Smooth muscle cell (in vitro differentiated cells): ENCODE results near the gene MLST8. TPM values are rescaled to one million over a fixed set of nuclear protein-coding genes. Genes with fewer than 3 reads are reported as not detected.
"Not testable (repeated sequence)": the region's sequence is repeated elsewhere in the genome, so short reads cannot be mapped to it uniquely, and the experiment has no call there.

Experiments
- DNase-seq: peaks from one replicate; lab custom pipeline; 2025; ENCODE audit not compliant: unreplicated experiment; lab: John Stamatoyannopoulos, UW
- H2AFZ ChIP-seq: fragments of 200-600 bp; sonication (generic); 2 replicates; pipeline ENCODE4 v1.6.0; 2016; ENCODE audit warnings: antibody characterized with exemption, low read depth, mild to moderate bottlenecking
- H3F3A ChIP-seq: fragments of 200-600 bp; sonication (generic); 2 replicates; pipeline ENCODE4 v1.6.0; 2017; ENCODE audit warnings: antibody characterized with exemption, low read depth
- H3K27ac ChIP-seq: fragments of 200-600 bp; sonication (generic); 2 replicates; pipeline ENCODE4 v1.5.1; 2016; ENCODE audit warnings: low read depth, mild to moderate bottlenecking
- H3K27me3 ChIP-seq: fragments of 200-600 bp; sonication (generic); 2 replicates; pipeline ENCODE4 v1.6.1; 2016; ENCODE audit warnings: low read depth, mild to moderate bottlenecking
- H3K36me3 ChIP-seq: fragments of 200-600 bp; sonication (generic); 2 replicates; pipeline ENCODE4 v1.5.1; 2016; ENCODE audit warnings: low read depth
- H3K4me1 ChIP-seq: fragments of 200-600 bp; sonication (generic); 2 replicates; pipeline ENCODE4 v1.5.1; 2016; ENCODE audit warnings: low read depth
- H3K4me2 ChIP-seq: fragments of 200-600 bp; sonication (generic); 2 replicates; pipeline ENCODE4 v1.6.0; 2016; ENCODE audit warnings: mild to moderate bottlenecking
- H3K4me3 ChIP-seq: fragments of 200-600 bp; sonication (generic); 2 replicates; pipeline ENCODE4 v1.5.1; 2016; ENCODE audit warnings: mild to moderate bottlenecking
- H3K79me2 ChIP-seq: fragments of 200-600 bp; sonication (generic); 2 replicates; pipeline ENCODE4 v1.6.0; 2016; ENCODE audit warnings: low read depth, mild to moderate bottlenecking
- H3K9ac ChIP-seq: fragments of 200-600 bp; sonication (generic); 2 replicates; pipeline ENCODE4 v1.6.0; 2016; ENCODE audit warnings: low read depth
- H3K9me3 ChIP-seq: fragments of 200-600 bp; sonication (generic); replicated peaks from 2 replicates; pipeline ENCODE4 v1.5.1; 2016; ENCODE audit warnings: low read depth
- H4K20me1 ChIP-seq: fragments of 200-600 bp; sonication (generic); 2 replicates; pipeline ENCODE4 v1.6.0; 2016; ENCODE audit warnings: low read depth
- whole genome bisulfite sequencing: methylation state at CpG from one replicate; pipeline ENCODE4 v1.1.7; 2016; ENCODE audit warnings: low lambda C conversion rate; 5-methylcytosine and 5-hydroxymethylcytosine counted together
- polyA plus RNA-seq: library from polyadenylated mRNA; unstranded; fragments of >200 nt; fragmentation: Nextera tagmentation; extraction: Ambion mirVana; gene quantifications from 2 replicates; pipeline ENCODE4 v1.2.1, GENCODE V29; 2016
- total RNA-seq: library from RNA; depleted of rRNA; stranded (reverse); fragments of >200 nt; gene quantifications from 2 replicates; pipeline ENCODE4 v1.2.3, GENCODE V29; 2014
- TF ChIP-seq, protein P1 (sequence below): fragments of 200-600 bp; sonication (generic); IDR thresholded peaks from 2 replicates; pipeline ENCODE4 v1.5.1; 2017; ENCODE audit warnings: borderline replicate concordance, mild to moderate bottlenecking, antibody characterized with exemption; ENCODE audit not compliant: insufficient read depth, poor library complexity, severe bottlenecking

MLST8 gene
- total and polyA plus RNA-seq, 2 experiments from 2014 or later: 37.2 to 67.0 TPM

DNA sequence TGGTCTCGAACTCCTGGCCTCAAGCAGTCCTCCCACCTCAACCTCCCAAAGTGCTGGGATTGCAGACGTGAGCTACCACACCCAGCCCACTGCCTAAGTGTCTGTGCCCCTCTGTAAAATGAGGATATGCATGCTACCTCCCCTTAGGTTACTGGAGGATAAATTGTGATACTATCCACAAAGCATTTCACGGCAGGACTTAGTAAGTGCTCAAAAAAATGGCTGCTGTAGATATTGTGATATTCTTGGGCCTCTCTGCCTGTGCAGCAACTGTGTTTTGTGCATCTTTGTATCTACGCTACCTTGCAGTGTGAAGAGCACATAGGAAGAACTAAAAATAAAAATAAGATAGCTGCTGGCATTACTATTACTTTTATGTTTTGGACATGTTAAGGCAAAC lies 7.0 kb upstream of the MLST8 start:
- no peaks in the 10 kb centered on the region for H3K36me3 ChIP-seq
- H3K4me2 ChIP-seq: no peak overlapping the region
- no peak overlapping the region for H2AFZ ChIP-seq
- no peak overlapping the region for H3K27ac ChIP-seq
- H3K9me3 ChIP-seq: no peaks in the 10 kb centered on the region
- H3K9ac ChIP-seq: no peak overlapping the region
- 75% methylated on average over 4 of the region's 4 CpGs for WGBS
- no peak overlapping the region for H3K4me3 ChIP-seq
- H3K79me2 ChIP-seq: no peaks in the 10 kb centered on the region
- no peaks in the 10 kb centered on the region for H4K20me1 ChIP-seq
- TF ChIP-seq, protein P1, sequence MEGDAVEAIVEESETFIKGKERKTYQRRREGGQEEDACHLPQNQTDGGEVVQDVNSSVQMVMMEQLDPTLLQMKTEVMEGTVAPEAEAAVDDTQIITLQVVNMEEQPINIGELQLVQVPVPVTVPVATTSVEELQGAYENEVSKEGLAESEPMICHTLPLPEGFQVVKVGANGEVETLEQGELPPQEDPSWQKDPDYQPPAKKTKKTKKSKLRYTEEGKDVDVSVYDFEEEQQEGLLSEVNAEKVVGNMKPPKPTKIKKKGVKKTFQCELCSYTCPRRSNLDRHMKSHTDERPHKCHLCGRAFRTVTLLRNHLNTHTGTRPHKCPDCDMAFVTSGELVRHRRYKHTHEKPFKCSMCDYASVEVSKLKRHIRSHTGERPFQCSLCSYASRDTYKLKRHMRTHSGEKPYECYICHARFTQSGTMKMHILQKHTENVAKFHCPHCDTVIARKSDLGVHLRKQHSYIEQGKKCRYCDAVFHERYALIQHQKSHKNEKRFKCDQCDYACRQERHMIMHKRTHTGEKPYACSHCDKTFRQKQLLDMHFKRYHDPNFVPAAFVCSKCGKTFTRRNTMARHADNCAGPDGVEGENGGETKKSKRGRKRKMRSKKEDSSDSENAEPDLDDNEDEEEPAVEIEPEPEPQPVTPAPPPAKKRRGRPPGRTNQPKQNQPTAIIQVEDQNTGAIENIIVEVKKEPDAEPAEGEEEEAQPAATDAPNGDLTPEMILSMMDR: no peak
- H3F3A ChIP-seq: no peaks in the 10 kb centered on the region
- H3K4me1 ChIP-seq: no peaks in the 10 kb centered on the region
- peaks cover 43% of the 10 kb centered on the region for H3K27me3 ChIP-seq
- DNase-seq: no peak

DNA sequence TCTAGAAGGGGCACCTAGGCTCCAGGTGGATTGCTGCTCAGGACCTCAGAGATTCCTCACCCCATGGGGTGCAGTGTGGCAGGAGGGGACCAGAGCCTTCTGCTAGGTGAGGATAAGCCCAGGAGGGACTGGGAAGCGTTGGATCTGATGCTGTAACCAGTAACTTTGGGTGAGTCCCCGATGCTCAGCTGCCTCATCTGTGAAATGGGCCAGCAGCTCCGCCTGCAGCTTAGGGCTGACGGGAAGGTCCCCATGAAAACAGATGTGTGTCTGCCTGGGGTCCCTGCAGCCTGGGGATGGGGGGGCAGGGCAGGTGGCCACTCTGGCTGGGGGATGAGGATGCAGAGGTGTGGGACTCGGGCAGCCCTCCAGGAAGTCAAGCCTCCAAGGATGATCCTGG lies 6.2 kb upstream of the MLST8 start:
- Histone ChIP-seq H3K9ac (no peak overlapping the region), H3K4me1 (no peaks in the 10 kb centered on the region), H3F3A (no peaks in the 10 kb centered on the region), H3K4me3 (no peak overlapping the region), H3K4me2 (no peak overlapping the region), H3K27me3 (peaks cover 43% of the 10 kb centered on the region), H4K20me1 (no peaks in the 10 kb centered on the region), H3K36me3 (no peaks in the 10 kb centered on the region), H2AFZ (no peak overlapping the region), H3K9me3 (no peaks in the 10 kb centered on the region), H3K79me2 (no peaks in the 10 kb centered on the region), H3K27ac (no peak overlapping the region)
- TF ChIP-seq, protein P1: no peak
- 92% methylated on average over 5 of the region's 5 CpGs for WGBS
- no peak for DNase-seq

DNA sequence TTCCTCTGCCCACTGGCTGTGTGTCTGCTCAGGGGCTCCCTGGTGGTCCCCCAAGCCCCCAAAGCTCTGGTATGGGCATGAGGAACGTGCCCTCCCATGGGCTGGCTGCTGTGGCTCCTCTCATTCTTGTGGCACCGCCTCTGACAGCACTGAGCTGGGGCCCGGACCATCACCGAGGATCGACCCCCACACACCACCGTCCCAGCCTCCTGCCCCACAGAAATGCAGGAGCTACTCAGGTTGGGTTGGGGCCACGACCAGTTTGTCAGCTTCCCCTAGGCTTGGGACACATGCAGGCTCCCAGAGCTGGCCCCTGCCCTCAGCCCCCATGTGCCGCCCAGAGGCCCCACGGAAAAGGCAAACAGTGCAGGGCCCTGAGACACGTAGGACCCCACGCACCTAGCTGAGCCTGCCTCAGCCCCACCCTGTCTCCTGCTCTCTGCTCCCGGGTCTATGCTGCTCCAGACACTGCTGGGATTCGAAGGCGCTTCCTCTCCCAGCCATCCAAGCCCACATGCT lies 5.6 kb upstream of the MLST8 start:
- no peaks in the 10 kb centered on the region for H3K9me3 ChIP-seq
- peaks cover 41% of the 10 kb centered on the region for H3K27me3 ChIP-seq
- no peaks in the 10 kb centered on the region for H3K79me2 ChIP-seq
- no peak overlapping the region for H2AFZ ChIP-seq
- TF ChIP-seq, protein P1: no peak
- no peak overlapping the region for H3K4me3 ChIP-seq
- no peaks in the 10 kb centered on the region for H3K36me3 ChIP-seq
- 74% methylated on average over 14 of the region's 14 CpGs for WGBS
- no peak overlapping the region for H3K9ac ChIP-seq
- DNase-seq: no peak
- H4K20me1 ChIP-seq: no peaks in the 10 kb centered on the region
- no peak overlapping the region for H3K4me2 ChIP-seq
- no peaks in the 10 kb centered on the region for H3K4me1 ChIP-seq
- H3K27ac ChIP-seq: no peak overlapping the region
- no peaks in the 10 kb centered on the region for H3F3A ChIP-seq

DNA sequence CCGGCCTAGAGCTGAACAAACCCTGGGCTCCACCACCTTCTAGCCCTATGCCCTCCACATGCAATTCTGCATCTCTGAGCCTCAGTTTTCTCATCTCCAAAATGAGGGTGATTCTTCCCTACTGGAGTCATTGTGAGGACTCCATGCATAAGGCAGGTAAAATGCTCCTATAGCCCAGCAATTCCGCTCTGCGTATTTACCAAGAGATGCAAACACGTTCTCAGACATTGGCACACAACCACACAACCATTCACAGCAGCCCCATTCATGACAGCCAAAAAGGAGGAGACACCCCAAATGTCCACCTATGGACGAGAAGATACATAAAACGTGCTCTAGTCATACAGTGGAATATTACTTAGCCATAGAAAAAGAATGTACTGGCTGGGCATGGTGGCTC lies 4.9 kb upstream of the MLST8 start:
- Histone ChIP-seq H3K79me2 (no peaks in the 10 kb centered on the region), H2AFZ (no peak overlapping the region)
- no peak for DNase-seq

DNA sequence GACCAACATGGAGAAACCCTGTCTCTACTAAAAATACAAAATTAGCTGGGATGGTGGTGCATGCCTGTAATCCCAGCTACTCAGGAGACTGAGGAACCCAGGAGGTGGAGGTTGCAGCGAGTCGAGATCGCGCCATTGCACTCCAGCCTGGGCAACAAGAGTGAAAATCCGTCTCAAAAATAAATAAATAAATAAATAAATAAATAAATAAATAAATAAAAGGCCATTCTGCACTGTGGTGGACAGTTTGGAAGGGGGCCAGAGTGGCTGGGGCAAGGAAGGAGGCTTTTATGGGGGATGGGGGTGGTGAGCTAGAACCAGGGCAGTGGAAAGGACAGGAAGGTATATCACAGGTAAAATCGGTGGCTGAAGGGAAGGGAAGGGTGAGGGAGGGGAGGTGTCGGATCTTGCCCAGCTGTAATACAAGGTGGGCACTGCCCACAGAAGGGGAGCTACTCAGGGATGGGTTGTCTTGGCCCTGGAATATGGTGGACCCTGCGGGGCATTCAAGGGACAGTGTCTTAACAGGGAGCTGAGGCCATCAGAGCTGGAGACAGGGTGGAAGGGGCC lies 2.0 kb upstream of the MLST8 start:
- not testable (repeated sequence) for H3K9ac ChIP-seq, H3K36me3 ChIP-seq, H3K79me2 ChIP-seq, H3K9me3 ChIP-seq, H4K20me1 ChIP-seq, H2AFZ ChIP-seq, H3K4me3 ChIP-seq, H3K4me2 ChIP-seq, H3K27ac ChIP-seq, H3K4me1 ChIP-seq, DNase-seq, H3F3A ChIP-seq
- peaks cover 11% of the 10 kb centered on the region for H3K27me3 ChIP-seq
- 92% methylated on average over 8 of the region's 8 CpGs for WGBS

More for the DNA sequence above, 4.9 kb upstream of the MLST8 start:
- Histone ChIP-seq H4K20me1 (no peaks in the 10 kb centered on the region), H3K4me3 (no peak overlapping the region), H3K9ac (no peak overlapping the region), H3K27ac (no peak overlapping the region), H3F3A (no peaks in the 10 kb centered on the region), H3K36me3 (no peaks in the 10 kb centered on the region), H3K9me3 (no peaks in the 10 kb centered on the region), H3K4me2 (no peak overlapping the region), H3K27me3 (peaks cover 35% of the 10 kb centered on the region), H3K4me1 (no peaks in the 10 kb centered on the region)
- TF ChIP-seq, protein P1: no peak
- 88% methylated on average over 6 of the region's 6 CpGs for WGBS
